Small intestine (tissue), 7 donors: ENCODE measurements around the gene MRPS35. TPM values are rescaled to one million over a fixed set of nuclear protein-coding genes. Genes with fewer than 3 reads are reported as not detected.
A peak's percentile ranks its signal among the peaks of the same experiment; 100 is the strongest.

Experiments used
- DNase-seq, 2 donors: peaks; one replicate each; pipeline versions ENCODE4 v3.0.0 to v3.0.0-alpha.2; 2013
- FAIRE-seq: peaks from 2 replicates; lab custom pipeline; 2012; peaks lifted over from hg19 to GRCh38; lab: Jason Lieb, UNC
- H3K27ac ChIP-seq, 3 donors: one replicate each; pipeline ENCODE4 v1.5.1; 2013; ENCODE audit warnings: low read length in 2 of 3, mild to moderate bottlenecking in 2 of 3, control low read depth in 1 of 3, inconsistent platforms in 1 of 3, low read depth in 1 of 3, moderate library complexity in 1 of 3
- H3K27me3 ChIP-seq, 3 donors: one replicate each; pipeline ENCODE4 v1.6.1; 2013; ENCODE audit warnings: low read length in 3 of 3, inconsistent platforms in 1 of 3; ENCODE audit not compliant: control insufficient read depth in 3 of 3, insufficient read depth in 3 of 3
- H3K36me3 ChIP-seq, 3 donors: one replicate each; pipeline ENCODE4 v1.6.1; 2013; ENCODE audit warnings: low read length in 3 of 3, inconsistent platforms in 1 of 3, low read depth in 1 of 3, mild to moderate bottlenecking in 1 of 3, moderate library complexity in 1 of 3; ENCODE audit not compliant: control insufficient read depth in 3 of 3, insufficient read depth in 2 of 3
- H3K4me1 ChIP-seq, 3 donors: one replicate each; pipeline ENCODE4 v1.6.1; 2013; ENCODE audit warnings: low read length in 2 of 3, inconsistent platforms in 1 of 3, low read depth in 1 of 3, mild to moderate bottlenecking in 1 of 3, moderate library complexity in 1 of 3; ENCODE audit not compliant: control insufficient read depth in 3 of 3, insufficient read depth in 2 of 3
- H3K4me3 ChIP-seq, 3 donors: one replicate each; pipeline ENCODE4 v1.5.1; 2013; ENCODE audit warnings: low read length in 3 of 3, control low read depth in 1 of 3, inconsistent platforms in 1 of 3, low read depth in 1 of 3, mild to moderate bottlenecking in 1 of 3, moderate library complexity in 1 of 3
- H3K9me3 ChIP-seq, 2 donors: one replicate each; pipeline ENCODE4 v1.6.1; 2013; ENCODE audit warnings: low read depth in 1 of 2, low read length in 1 of 2; ENCODE audit not compliant: control insufficient read depth in 2 of 2, insufficient read depth in 1 of 2
- WGBS, 3 donors: extraction: QIAGEN DNeasy Blood & Tissue Kit; methylation state at CpG; one replicate each; pipeline ENCODE4 v1.1.7; 2013; 5-methylcytosine and 5-hydroxymethylcytosine counted together
- polyA plus RNA-seq, 4 donors: library from polyadenylated mRNA; stranded (reverse) in 3 of 4; unstranded in 1 of 4; fragments of 200-250 nt in 3 of 4; fragments of 120-200 nt in 1 of 4; gene quantifications; one replicate each; pipeline versions ENCODE4 v1.2.1 to v1.2.3, GENCODE V29; 2013
- donor health status: healthy with polysubstance abuse.
- donor health status: control.
- donor health status: control.
- donor health status: Bipolar disorder and iron deficiency.
- donor health status: healthy.

MRPS35 gene
- polyA plus RNA-seq, 4 donors = 45.1 to 84.2 (median 66.1) TPM

- H3K4me1 ChIP-seq = peaks cover 0 to 16% (median 0%) of the 10 kb centered on the region in 3 donors
- no peaks in the 10 kb centered on the region for H3K27me3 ChIP-seq
- H3K9me3 ChIP-seq = no peaks in the 10 kb centered on the region
- 68 to 75% (median 74%) methylated on average over 6 of the region's 6 CpGs for WGBS, 3 donors
- peaks cover 0 to 12% (median 5%) of the 10 kb centered on the region in 3 donors for H3K36me3 ChIP-seq
- DNase-seq (no peak), FAIRE-seq (no peak)
- H3K27ac ChIP-seq = no peak overlapping the region
- H3K4me3 ChIP-seq = no peak overlapping the region
Observed at GRCh38 chr12:27695556-27696292, 14.9 kb upstream of the MRPS35 start.

GRCh38 chr12:27696293-27696652, 14.4 kb upstream of the MRPS35 start, which contains the start of gene REP15:
TSS of gene REP15 (plus strand) at chr12:27696447. CDS start at chr12:27696563, 116 bp downstream.
- peaks cover 0 to 16% (median 0%) of the 10 kb centered on the region in 3 donors for H3K4me1 ChIP-seq
- H3K9me3 ChIP-seq = no peaks in the 10 kb centered on the region
- H3K4me3 ChIP-seq = peak within 1 kb of the TSS in 2 of 3 donors; percentile 5 to 25
- FAIRE-seq = no peak
- peaks cover 0 to 10% (median 5%) of the 10 kb centered on the region in 3 donors for H3K36me3 ChIP-seq
- H3K27ac ChIP-seq = peak within 1 kb of the TSS in 2 of 3 donors; percentile 8 to 52
- no peaks in the 10 kb centered on the region for H3K27me3 ChIP-seq
- peak; percentile 27 to 36 for DNase-seq
- 74 to 79% (median 78%) methylated on average over 5 of the region's 5 CpGs for WGBS, 3 donors

- peaks cover 0 to 16% (median 0%) of the 10 kb centered on the region in 3 donors for H3K4me1 ChIP-seq
- WGBS, 3 donors = 21 to 51% (median 46%) methylated on average over 3 of the region's 3 CpGs
- FAIRE-seq = no peak
- H3K27me3 ChIP-seq = no peaks in the 10 kb centered on the region
- DNase-seq = peak; percentile 68 to 77
- H3K9me3 ChIP-seq = no peaks in the 10 kb centered on the region
- peak overlapping the region in 2 of 3 donors; percentile 8 to 52 for H3K27ac ChIP-seq
- peaks cover 0 to 10% (median 5%) of the 10 kb centered on the region in 3 donors for H3K36me3 ChIP-seq
- H3K4me3 ChIP-seq = peak overlapping the region in 2 of 3 donors; percentile 5 to 25
Observed at GRCh38 chr12:27696864-27697564, 13.6 kb upstream of the MRPS35 start.

GRCh38 chr12:27703720-27704452, 6.7 kb upstream of the MRPS35 start:
- WGBS, 3 donors = 2 to 4% (median 3%) methylated on average over 4 of the region's 4 CpGs
- no peak overlapping the region for H3K4me3 ChIP-seq

GRCh38 chr12:27705263-27705662, 5.4 kb upstream of the MRPS35 start:
- Histone ChIP-seq H3K4me3 (no peak overlapping the region), H3K4me1 (peaks cover 0 to 10% (median 0%) of the 10 kb centered on the region in 3 donors), H3K27me3 (no peaks in the 10 kb centered on the region), H3K9me3 (no peaks in the 10 kb centered on the region), H3K27ac (no peak overlapping the region), H3K36me3 (no peaks in the 10 kb centered on the region)
- FAIRE-seq = no peak
- DNase-seq = peak in 1 of 2 donors; percentile 47
- WGBS, 3 donors = 78 to 91% (median 82%) methylated on average over 8 of the region's 8 CpGs

More at GRCh38 chr12:27703720-27704452, 6.7 kb upstream of the MRPS35 start:
- Histone ChIP-seq H3K36me3 (no peaks in the 10 kb centered on the region), H3K4me1 (peaks cover 0 to 10% (median 0%) of the 10 kb centered on the region in 3 donors), H3K27me3 (no peaks in the 10 kb centered on the region), H3K27ac (no peak overlapping the region), H3K9me3 (no peaks in the 10 kb centered on the region)
- DNase-seq (peak; percentile 86 to 90), FAIRE-seq (no peak)

- H3K4me3 ChIP-seq = no peak overlapping the region
- no peaks in the 10 kb centered on the region for H3K27me3 ChIP-seq
- no peak for FAIRE-seq
- H3K4me1 ChIP-seq = peaks cover 3 to 11% (median 5%) of the 10 kb centered on the region in 3 donors
- H3K9me3 ChIP-seq = no peaks in the 10 kb centered on the region
- no peak overlapping the region for H3K27ac ChIP-seq
- no peak for DNase-seq
- H3K36me3 ChIP-seq = no peaks in the 10 kb centered on the region
- WGBS, 3 donors = 86 to 91% (median 90%) methylated on average over 2 of the region's 2 CpGs
Observed at GRCh38 chr12:27707216-27707615, 3.4 kb upstream of the MRPS35 start.

GRCh38 chr12:27709212-27709931, 1.3 kb upstream of the MRPS35 start:
- no peaks in the 10 kb centered on the region for H3K9me3 ChIP-seq
- peak overlapping the region in 2 of 3 donors; percentile 20 to 68 for H3K27ac ChIP-seq
- 50 to 69% (median 53%) methylated on average over 12 of the region's 12 CpGs for WGBS, 3 donors
- DNase-seq (no peak), FAIRE-seq (no peak)
- peaks cover 0 to 6% (median 0%) of the 10 kb centered on the region in 3 donors for H3K36me3 ChIP-seq
- H3K4me3 ChIP-seq = peak overlapping the region in 2 of 3 donors; percentile 87 to 90
- peaks cover 3 to 11% (median 5%) of the 10 kb centered on the region in 3 donors for H3K4me1 ChIP-seq
- H3K27me3 ChIP-seq = no peaks in the 10 kb centered on the region
